Amygdala (tissue), 56 donors: ENCODE measurements around the gene PACC1.
A peak's percentile ranks its signal among the peaks of the same experiment; 100 is the strongest.

Source experiments
- DNase-seq, 56 donors: peaks; one replicate each; lab custom pipeline; 2025; lab: John Stamatoyannopoulos, UW

The PACC1 gene

DNA sequence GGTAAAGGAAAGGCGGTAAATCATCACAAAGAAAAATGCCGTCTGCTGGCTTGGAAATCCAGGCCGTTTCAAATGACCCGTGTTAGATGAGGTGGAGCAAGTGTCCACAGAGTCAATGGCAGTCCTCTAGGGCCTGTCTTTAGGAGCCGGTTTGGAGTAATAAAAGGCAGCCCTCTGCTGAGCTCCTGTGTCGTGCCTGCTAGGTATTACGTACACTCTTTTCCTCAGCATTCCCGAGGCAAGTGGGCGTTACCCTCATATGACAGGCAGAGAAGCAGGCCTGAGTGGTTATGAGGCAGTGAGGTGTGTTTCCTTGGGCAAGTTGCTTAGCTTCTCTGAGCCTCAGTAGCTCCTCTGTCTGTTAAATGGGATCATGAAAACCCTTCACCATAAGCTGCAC lies 25.7 kb upstream of the PACC1 start:
- no peak for DNase-seq

DNA sequence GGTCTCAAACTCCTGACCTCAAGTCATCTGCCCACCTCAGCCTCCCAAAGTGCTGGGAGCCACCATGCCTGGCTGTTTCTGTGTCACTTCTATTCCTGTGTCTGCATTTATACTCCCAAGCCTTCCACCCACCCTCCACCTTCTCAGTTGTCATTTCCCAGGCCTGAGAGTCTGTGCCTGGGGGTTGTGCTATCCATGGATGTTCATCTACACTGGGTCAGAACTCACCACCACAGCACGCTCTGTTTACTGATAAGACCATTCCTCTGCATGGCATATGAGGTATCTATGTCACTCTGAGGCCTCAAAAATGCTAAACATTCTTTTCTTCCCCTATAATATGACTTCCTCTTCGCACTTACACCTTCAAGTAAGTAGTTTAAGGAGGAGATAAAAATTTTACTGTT lies 24.1 kb upstream of the PACC1 start:
- DNase-seq = no peak

DNA sequence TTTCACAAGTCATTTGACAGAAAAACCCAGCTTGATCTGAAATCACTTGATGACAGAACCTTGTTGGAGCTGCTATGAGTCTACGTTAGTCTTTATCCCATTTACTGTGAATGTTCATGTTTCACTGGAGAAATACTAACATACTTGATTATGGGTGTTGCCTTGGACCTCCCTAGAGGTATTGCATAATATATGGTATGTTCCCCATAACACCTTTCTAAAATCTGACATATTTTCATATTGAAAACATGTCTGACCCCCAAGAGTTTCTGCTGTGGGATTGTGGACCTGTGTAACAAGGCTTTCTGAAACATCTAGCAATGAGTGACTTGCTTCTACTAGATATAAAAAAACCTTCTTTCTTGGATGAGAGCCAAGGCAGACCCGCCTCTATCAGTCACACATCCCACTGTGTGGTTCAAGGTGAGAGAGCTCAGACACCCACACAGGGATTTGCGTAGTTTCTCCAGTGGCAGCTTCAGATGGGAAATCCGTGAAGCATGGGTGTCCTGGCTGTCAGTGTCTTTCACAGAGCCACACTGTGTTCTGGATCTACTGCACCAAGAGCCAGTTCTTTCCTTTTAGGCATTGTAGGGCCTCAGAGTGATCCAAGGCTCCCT lies 22.6 kb upstream of the PACC1 start:
- DNase-seq = peak in 1 of 56 donors; percentile 55

DNA sequence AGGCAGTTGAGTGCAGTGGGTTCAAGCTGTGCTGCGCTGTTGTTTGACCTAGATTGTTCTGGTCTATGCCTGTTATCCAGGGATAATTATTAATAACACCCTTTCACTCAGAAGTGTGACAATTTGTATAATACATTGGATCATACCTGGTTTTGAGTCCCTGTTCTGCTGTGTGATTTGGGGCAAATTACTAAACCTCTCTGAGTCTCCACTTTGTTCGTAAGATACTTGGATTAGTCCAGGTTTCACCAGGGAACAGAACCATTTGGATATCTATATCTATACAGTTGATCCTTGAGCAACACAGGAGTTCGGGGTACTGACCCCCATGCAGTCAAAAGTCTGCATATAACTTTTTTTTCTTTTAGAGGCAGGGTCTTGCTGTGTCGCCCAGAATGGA lies 20.3 kb upstream of the PACC1 start:
- DNase-seq = no peak

DNA sequence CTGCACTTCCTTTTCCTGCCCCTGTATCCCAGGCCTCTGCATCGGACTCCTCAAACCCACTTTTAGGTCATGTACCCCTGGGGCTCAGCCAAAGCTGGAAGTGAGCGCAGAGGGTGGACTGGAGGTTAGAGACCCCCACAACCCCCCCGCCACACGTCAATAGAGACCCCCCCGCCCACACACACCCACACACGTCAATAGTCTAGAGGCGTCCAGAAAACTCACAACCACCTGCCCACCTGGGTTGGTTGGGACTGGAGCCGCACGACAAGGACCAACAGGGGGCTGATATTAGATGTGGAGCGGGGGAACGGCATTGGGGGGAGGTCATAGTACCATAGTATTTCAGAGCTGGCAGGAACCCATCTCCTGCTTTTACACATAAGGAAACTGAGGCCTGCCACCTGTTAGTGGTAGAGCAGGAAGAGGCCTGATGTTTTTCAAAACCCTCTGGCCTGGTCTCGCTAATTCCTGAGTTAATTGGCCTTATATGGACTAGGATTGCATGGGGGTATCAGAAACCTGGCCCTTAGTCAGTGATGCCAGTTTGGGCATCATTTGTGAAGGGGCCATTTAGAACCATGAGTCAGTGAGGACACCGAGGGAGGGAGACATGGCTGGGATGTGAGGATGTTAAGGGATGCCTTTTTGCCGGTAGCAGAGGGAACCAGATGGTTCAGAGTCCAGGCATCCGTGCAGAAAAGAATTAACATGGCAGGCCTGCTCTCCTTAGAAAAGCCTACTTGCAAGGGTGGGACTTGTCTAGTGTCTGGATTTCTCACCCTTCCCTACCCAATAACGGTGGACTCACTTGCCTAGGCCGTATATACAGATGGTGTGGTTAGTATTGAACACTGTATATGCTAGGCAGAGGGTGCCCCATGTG lies 19.1 kb upstream of the PACC1 start:
- peak in 7 of 56 donors; percentile 11 to 51 (median 25) for DNase-seq

DNA sequence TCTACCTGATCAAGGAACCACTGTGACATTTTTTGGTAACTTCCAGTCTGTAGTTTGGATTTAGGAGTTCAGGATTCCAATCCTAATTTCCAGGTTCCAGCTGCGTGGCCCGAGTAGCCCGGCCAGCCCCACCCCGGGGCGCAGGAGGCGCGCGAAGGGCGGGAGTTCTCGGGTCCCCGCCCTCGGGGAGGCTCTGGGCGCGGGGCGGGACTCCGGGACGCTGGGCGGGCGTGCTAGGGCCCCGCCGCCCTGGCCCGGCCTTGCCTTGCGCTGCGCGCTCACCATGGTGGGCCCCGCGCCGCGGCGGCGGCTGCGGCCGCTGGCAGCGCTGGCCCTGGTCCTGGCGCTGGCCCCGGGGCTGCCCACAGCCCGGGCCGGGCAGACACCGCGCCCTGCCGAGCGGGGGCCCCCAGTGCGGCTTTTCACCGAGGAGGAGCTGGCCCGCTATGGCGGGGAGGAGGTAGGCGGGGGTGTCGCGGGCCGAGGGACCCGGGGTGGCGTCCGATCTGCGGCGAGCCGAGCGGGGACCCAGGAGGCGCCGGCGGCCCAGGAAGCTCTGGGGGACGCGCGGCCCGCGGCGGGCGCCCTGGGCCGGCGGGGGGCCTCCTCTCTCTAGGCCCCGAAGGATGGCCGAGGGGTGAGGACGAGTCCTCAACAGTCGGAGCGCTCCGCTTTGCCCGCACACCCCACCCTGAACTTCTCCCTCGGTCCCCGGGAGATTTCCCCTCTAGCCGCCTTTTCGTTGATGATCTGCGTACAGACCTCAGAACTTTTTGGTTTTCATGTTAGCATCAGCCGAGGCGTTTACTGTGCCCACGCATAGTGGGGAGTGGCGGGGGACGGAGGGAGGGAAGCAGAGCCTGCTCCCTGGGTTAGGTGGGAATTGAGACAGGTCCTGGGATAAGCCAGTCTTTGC lies 18.2 kb upstream of the PACC1 start, which contains the start of gene NENF:
Gene NENF (plus strand): TSS at position 260 of the 916 bp plus-strand sequence. CDS start 24 bp downstream, at position 284.
- DNase-seq = peak in 49 of 56 donors; percentile 24 to 88 (median 64)

DNA sequence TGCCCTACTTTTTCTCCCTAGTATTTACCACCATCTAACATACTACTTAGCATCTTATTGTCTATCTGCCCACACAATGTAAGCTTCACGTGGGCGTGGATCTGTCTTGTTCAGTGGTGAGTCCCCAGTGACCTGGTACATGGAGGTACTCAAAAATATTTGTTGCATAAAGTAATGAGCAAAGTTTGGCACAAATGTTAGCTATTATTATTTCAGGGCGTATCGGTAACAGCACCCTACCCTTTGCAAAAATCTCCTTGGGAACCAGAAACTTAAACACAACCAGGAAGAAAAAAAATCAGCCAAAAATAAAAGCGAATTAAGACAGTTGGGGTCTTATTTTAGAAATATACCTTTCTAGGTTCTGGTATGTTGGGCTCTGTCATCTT lies 17.6 kb upstream of the PACC1 start:
- DNase-seq = no peak

DNA sequence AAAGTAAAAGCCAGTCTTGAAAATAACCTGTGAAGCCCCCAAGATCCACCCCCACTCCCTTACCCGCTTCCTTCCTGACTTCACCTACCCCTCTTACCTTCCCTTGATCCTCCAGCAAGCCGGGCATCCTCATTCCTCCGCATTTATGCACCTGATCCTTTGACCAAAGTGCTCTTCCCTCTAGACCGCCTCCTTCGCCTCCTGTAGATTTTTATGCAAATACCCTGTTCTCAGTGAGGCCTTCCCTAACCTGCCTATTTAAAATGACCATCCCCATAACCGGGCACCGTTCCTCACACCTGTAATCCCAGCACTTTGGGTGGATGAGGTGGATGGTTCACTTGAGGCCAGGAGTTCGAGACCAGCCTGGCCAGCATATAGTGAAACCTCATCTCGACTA lies 17.0 kb upstream of the PACC1 start:
- no peak for DNase-seq

DNA sequence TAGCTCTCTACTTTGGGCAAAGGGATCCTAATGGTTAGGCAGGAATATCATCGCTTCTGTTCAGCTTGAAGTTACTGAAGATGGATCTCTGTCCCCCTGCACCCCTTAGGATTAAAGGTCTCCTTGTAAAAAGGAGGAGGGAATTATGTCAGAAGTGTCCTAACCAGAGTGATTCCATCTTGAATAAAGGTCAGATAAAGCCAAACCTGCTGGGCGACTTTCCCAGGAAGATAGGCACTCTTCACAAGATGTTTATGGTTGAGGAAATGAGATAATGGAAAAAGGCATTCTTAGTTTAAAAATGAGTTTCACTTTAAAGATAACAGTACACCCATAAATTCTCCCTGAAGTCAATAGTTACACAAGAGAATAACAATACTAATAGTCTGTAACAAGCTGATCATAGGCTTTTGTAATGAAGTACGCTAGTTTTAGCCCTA lies 16.3 kb upstream of the PACC1 start:
- no peak for DNase-seq

DNA sequence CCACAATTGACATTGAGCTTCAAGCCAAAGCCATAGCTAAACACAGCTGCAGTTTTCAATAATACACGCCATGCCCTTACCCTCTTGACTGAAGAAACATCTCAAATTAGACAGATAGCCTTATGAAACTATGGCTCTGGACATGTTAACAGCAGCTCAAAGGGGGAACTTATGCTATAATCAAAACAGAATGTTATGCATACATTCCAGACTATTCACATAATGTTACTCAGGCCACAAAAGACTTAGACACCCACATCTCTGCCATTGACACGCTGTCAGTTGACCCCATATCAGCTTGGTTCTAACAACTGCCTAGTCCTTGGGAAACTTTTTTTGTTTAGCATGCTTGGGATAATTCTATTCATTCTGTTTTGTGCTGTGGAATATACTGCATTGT lies 15.7 kb upstream of the PACC1 start:
- no peak for DNase-seq

DNA sequence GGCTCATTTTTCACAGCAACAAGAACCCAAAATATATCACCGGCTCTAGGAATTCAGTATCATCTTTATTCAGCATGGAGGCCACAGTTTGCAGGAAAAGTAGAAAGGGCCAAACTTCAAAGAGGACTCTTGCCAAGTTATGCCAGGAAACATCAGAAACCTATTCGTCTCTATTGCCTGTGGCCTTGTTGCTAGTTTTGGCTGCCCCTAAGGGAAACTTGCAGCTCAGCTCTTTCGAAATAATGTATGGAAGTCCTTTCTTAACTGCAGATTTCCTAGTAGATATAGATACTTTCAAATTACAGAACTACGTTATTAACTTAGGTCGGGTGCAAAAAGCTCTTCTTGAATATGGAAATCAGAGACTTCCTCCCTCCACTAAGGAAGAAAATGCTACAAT lies 13.8 kb upstream of the PACC1 start:
- DNase-seq = no peak

DNA sequence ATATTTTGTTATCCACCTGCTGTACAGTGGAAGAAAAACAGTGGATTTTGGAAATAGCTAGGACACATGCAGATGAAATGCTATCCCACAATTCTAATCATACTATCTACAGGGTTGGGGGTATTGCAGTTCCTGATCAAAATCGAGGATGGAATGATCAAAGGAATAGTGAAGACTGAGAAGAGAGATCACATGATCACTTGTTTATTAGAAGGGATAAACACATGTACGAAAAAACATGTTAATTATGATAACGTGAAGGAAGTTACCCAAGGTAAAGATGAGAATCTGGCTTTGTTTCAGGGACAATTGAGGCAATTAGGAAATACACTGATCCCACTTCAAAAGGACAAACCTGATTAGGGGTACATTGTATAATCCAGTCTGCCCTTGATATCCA lies 9.2 kb upstream of the PACC1 start:
- no peak for DNase-seq

DNA sequence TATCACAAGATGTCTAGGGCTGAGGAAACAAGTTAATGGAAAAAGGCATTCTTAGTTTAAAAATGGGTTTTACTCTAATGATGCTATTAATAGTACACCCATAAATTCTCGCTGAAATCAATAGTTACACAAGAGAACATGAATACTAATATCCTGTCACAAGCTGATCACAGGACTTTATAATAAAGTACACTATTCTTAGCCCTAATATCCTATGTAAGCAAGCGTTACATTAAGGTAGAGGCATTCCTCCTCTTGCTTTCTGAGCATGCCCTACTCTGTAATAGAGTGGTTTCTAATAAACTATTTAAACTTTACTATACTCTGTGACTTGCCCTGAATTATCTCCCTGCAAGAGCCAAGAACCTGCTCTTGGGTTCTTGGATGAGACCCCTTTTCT lies 6.5 kb upstream of the PACC1 start:
- DNase-seq = no peak

DNA sequence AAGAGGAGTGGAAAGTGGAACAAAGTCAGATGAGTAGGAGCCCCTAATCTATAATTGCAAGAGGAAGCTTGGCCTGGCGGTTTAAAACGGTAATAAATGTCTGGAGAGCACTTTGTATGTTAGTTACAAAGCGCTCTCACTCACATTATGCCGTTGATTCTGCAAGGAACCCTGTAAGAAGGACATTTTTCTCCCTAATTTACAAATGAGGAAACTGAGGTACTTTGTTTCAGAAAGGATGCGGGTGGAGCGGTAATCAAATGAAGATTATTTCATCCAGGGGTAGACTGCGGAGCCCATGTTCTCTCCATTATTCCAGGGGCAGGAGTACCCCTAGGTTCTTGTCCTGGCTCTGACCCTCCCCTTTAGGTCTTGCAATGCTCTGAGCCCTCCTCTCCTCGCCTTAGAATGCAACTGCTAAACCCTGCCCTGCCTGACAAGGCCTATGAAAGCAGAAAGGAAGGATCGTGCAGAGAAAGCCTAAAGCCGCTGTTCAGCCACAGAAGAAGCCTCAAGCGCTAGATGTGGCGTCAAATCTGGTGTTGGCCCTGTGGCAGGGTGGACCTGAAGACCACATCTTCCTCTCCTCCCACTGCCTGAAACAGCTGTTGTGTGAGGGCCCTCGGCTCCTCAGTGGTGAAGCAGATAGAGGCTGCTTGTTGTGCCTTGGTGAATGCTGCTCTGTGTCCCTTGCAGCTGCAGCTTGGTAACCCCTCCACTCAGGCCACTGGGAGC lies 588 bp upstream of the PACC1 start:
- peak in 55 of 56 donors; percentile 3 to 93 (median 68) for DNase-seq

DNA sequence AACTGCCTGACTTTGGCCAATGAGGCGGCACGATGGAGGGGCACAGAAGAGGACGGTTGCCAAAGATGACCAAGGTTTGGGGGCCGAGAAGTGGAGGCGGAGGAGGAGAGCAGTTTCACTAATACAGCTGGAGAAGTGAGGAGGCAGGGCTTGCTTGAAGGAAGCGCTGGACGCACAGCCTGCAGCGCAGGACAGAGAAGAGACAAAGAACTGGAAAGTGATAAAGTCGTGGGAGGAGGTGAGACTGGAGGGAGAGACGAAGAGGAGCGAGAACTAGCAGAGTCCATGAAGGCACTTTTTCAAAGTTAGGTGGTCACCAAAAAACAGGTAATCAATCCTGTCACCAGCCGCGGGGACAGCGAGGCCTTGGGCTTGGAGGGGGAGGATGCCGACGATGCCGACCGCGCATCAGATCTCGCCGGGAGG lies 771 bp downstream of the PACC1 start:
- DNase-seq = peak in 8 of 56 donors; percentile 9 to 35 (median 20)

DNA sequence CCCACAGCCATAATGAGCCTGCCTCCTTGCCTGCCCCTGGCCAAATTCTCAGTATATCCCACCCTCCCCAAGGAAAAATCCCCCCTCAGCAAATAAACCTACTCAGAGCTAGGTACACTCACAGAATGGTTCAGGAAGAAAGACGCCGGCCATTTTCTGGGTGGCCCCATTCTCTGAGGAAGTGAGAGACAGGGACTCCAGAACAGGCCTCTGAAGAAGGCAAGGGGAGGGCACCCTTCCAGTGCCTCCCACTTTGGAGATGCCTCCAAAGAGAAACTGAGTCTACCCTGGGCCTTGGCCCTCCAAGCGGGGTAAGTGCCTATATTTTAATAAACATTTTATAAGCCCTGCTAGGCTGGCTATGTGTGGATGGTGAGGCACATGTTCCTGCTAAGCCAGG lies 2.3 kb downstream of the PACC1 start:
- no peak for DNase-seq

DNA sequence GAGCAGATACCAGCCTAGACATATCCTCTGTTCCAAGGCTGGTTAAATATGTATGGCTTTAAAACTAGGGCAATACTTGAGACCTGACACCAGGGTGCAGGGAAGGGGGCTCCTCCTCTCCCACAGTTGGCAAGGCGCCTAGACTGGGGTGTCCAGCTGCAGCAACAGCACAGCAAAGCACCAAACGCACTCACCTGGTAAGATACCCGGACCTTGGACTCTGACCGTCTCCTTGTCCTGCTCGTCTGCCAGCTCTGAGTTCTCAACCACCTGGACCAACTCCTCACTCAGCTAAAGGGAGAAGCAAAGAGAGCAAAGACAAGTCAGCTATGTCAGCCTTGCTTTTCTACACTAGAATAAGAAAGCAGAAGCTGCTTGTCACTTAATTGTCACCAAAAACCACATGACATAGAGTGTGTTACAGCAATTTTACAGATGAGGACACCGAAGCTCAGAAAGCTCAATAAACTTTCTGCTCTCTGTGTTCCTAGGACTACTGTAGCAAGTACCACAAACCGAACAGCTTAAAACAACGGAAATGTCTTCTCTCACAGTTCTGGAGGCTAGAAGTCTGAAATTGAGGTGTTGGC lies 4.4 kb downstream of the PACC1 start:
- DNase-seq = no peak

DNA sequence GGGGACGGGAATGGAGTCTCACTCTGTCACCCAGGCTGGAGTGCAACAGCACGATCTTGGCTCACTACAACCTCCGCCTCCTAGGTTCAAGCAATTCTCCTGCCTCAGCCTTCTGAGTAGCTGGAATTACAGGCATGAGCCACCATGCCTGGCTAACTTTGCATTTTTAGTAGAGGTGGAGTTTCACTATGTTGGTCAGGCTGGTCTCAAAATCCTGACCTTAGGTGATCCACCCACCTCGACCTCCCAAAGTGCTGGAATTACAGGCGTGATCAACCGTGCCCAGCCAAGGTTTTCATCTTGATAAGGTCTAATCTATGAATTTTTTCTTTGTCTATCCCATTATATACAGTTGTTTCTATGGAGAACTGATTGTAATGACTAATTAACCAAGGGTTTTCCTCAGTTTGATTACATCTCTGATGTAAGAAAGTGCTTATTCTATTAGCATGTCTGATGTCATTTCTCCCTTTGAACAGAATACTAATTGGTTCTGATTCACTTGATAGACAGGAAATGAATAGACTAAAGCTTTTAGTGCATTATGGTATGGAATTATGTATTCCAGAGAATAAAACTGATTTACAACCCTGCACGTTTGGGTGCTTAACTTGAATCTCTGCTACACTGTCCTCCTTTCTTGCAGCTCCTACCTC lies 11.9 kb downstream of the PACC1 start:
- no peak for DNase-seq
